H9 (cell line): ENCODE results near the gene COA6. TPM values are rescaled to one million over a fixed set of nuclear protein-coding genes. Genes with fewer than 3 reads are reported as not detected.

Experiments used
- DNase-seq: peaks from one replicate; pipeline ENCODE4 v3.0.0-alpha.2; 2017
- H2AFZ ChIP-seq: one replicate; pipeline ENCODE4 v1.6.1; 2013; ENCODE audit warnings: mild to moderate bottlenecking, low read length, control low read depth, moderate library complexity
- H2AK5ac ChIP-seq: 2 replicates; pipeline ENCODE4 v1.6.1; 2013; ENCODE audit warnings: low read length, control low read depth, mixed read lengths; ENCODE audit not compliant: insufficient read length
- H2BK120ac ChIP-seq: one replicate; pipeline ENCODE4 v1.6.1; 2013; ENCODE audit warnings: low read depth, mild to moderate bottlenecking, low read length, control low read depth, inconsistent platforms; ENCODE audit not compliant: poor library complexity, severe bottlenecking
- H2BK12ac ChIP-seq: 2 replicates; pipeline ENCODE4 v1.6.1; 2013; ENCODE audit warnings: low read length, control low read depth, mixed read lengths, low read depth; ENCODE audit not compliant: insufficient read length
- H2BK15ac ChIP-seq: 2 replicates; pipeline ENCODE4 v1.6.1; 2013; ENCODE audit warnings: low read depth, low read length, control low read depth
- H2BK20ac ChIP-seq: one replicate; pipeline ENCODE4 v1.6.1; 2013; ENCODE audit warnings: low read depth, mild to moderate bottlenecking, low read length, control low read depth, inconsistent platforms; ENCODE audit not compliant: poor library complexity, severe bottlenecking
- H2BK5ac ChIP-seq: 2 replicates; pipeline ENCODE4 v1.6.1; 2013; ENCODE audit warnings: low read length, control low read depth, mixed read lengths; ENCODE audit not compliant: insufficient read length
- H3K14ac ChIP-seq: 2 replicates; pipeline ENCODE4 v1.6.1; 2013; ENCODE audit warnings: low read length, control low read depth; ENCODE audit not compliant: insufficient read depth
- H3K18ac ChIP-seq: 2 replicates; pipeline ENCODE4 v1.6.1; 2013; ENCODE audit warnings: low read depth, mild to moderate bottlenecking, mixed read lengths, low read length, control low read depth; ENCODE audit not compliant: insufficient read length
- H3K23ac ChIP-seq: 2 replicates; pipeline ENCODE4 v1.6.1; 2013; ENCODE audit warnings: low read length, control low read depth, mixed read lengths, low read depth; ENCODE audit not compliant: insufficient read length
- H3K23me2 ChIP-seq: 2 replicates; pipeline ENCODE4 v1.6.1; 2013; ENCODE audit warnings: low read depth, mild to moderate bottlenecking, mixed read lengths, low read length, control low read depth; ENCODE audit not compliant: insufficient read length, poor library complexity, severe bottlenecking
- H3K27ac ChIP-seq: 2 replicates; pipeline ENCODE4 v1.5.1; 2013; ENCODE audit warnings: low read length, control low read depth, mixed read lengths, low read depth; ENCODE audit not compliant: insufficient read length
- H3K27me3 ChIP-seq: 2 replicates; pipeline ENCODE4 v1.6.1; 2013; ENCODE audit warnings: low read length, control low read depth, inconsistent platforms; ENCODE audit not compliant: insufficient read depth
- H3K4ac ChIP-seq: 2 replicates; pipeline ENCODE4 v1.6.1; 2013; ENCODE audit warnings: low read depth, mild to moderate bottlenecking, control low read depth, inconsistent platforms, low read length, moderate library complexity
- H3K4me1 ChIP-seq: 2 replicates; pipeline ENCODE4 v1.6.1; 2013; ENCODE audit warnings: low read length, control low read depth, inconsistent platforms; ENCODE audit not compliant: insufficient read depth
- H3K4me2 ChIP-seq: 2 replicates; pipeline ENCODE4 v1.6.1; 2013; ENCODE audit warnings: low read length, control low read depth, mixed read lengths; ENCODE audit not compliant: insufficient read length, insufficient read depth
- H3K56ac ChIP-seq: 2 replicates; pipeline ENCODE4 v1.6.1; 2013; ENCODE audit warnings: low read depth, mild to moderate bottlenecking, mixed read lengths, low read length, control low read depth; ENCODE audit not compliant: insufficient read length
- H3K79me1 ChIP-seq: 2 replicates; pipeline ENCODE4 v1.6.1; 2013; ENCODE audit warnings: low read depth, mild to moderate bottlenecking, moderate library complexity, low read length, control low read depth, inconsistent platforms; ENCODE audit not compliant: insufficient read depth, poor library complexity, severe bottlenecking
- H3K79me2 ChIP-seq: 2 replicates; pipeline ENCODE4 v1.6.1; 2013; ENCODE audit warnings: low read length, control low read depth, inconsistent platforms; ENCODE audit not compliant: insufficient read depth
- H3K9ac ChIP-seq: 2 replicates; pipeline ENCODE4 v1.6.1; 2013; ENCODE audit warnings: low read length, control low read depth, mixed read lengths; ENCODE audit not compliant: insufficient read length; ENCODE audit errors: extremely low read depth
- H3K9me3 ChIP-seq: one replicate; pipeline ENCODE4 v1.6.1; 2013; ENCODE audit warnings: low read depth, low read length, inconsistent platforms; ENCODE audit not compliant: control insufficient read depth
- H3T11ph ChIP-seq: one replicate; pipeline ENCODE4 v1.6.1; 2013; ENCODE audit warnings: mild to moderate bottlenecking, low read length, control low read depth, inconsistent platforms
- H4K20me1 ChIP-seq: one replicate; pipeline ENCODE4 v1.6.1; 2013; ENCODE audit not compliant: control insufficient read depth, insufficient read length, insufficient read depth
- H4K5ac ChIP-seq: 2 replicates; pipeline ENCODE4 v1.6.1; 2013; ENCODE audit warnings: low read depth, mild to moderate bottlenecking, mixed read lengths, low read length, control low read depth; ENCODE audit not compliant: insufficient read length
- H4K8ac ChIP-seq: replicated peaks from 2 replicates; pipeline ENCODE4 v1.6.1; 2013; ENCODE audit warnings: low read length, control low read depth, mixed read lengths, low read depth; ENCODE audit not compliant: insufficient read length
- H4K91ac ChIP-seq: 2 replicates; pipeline ENCODE4 v1.6.1; 2013; ENCODE audit warnings: low read depth, mild to moderate bottlenecking, moderate library complexity, mixed read lengths, low read length, control low read depth; ENCODE audit not compliant: insufficient read length
- H3K27ac Mint-ChIP-seq, 3 experiments: 2 replicates in 2 of 3; 3 replicates in 1 of 3; pipeline ENCODE4 v1.8.0; 2020 to 2021; ENCODE audit warnings: mixed read lengths in 3 of 3, mild to moderate bottlenecking in 1 of 3, moderate library complexity in 1 of 3
- H3K27me3 Mint-ChIP-seq: 2 replicates; pipeline ENCODE4 v1.8.0; 2021; ENCODE audit warnings: low read depth, mild to moderate bottlenecking, moderate library complexity, mixed read lengths
- H3K36me3 Mint-ChIP-seq, 3 experiments: 2 replicates in 2 of 3; 3 replicates in 1 of 3; pipeline ENCODE4 v1.8.0; 2020 to 2021; ENCODE audit warnings: low read depth in 3 of 3, mixed read lengths in 3 of 3; ENCODE audit not compliant: insufficient read depth in 1 of 3
- H3K4me1 Mint-ChIP-seq, 2 experiments: 2 replicates each; pipeline ENCODE4 v1.8.0; 2020; ENCODE audit warnings: mixed read lengths in 2 of 2
- H3K4me3 Mint-ChIP-seq, 2 experiments: 2 replicates in 1 of 2; 3 replicates in 1 of 2; pipeline ENCODE4 v1.8.0; 2020 to 2021; ENCODE audit warnings: mild to moderate bottlenecking in 2 of 2, mixed read lengths in 2 of 2, moderate library complexity in 1 of 2
- H3K9me3 Mint-ChIP-seq, 2 experiments: 2 replicates in 1 of 2; 3 replicates in 1 of 2; pipeline ENCODE4 v1.8.0; 2020; ENCODE audit warnings: mild to moderate bottlenecking in 2 of 2, mixed read lengths in 2 of 2, moderate library complexity in 1 of 2
- WGBS: extraction: QIAGEN DNeasy Blood & Tissue Kit; methylation state at CpG from one replicate; pipeline ENCODE4 v1.1.7; 2013; ENCODE audit warnings: missing lambda C conversion rate, low lambda C conversion rate, mixed read lengths; ENCODE audit not compliant: insufficient read length; ENCODE audit errors: extremely low coverage; 5-methylcytosine and 5-hydroxymethylcytosine counted together
- total RNA-seq: library from RNA; stranded (reverse); gene quantifications from 2 replicates; pipeline ENCODE4 v1.2.1, GENCODE V29; 2021
- TF ChIP-seq, protein P1 (sequence below): fragments of 200-600 bp; sonication (generic); conservative IDR thresholded peaks from 3 replicates; pipeline ENCODE4 v1.8.0; 2021; ENCODE audit warnings: antibody characterized with exemption, mild to moderate bottlenecking

COA6 gene
- total RNA-seq, 1 experiment from 2014 or later, result 42.3 TPM

DNA sequence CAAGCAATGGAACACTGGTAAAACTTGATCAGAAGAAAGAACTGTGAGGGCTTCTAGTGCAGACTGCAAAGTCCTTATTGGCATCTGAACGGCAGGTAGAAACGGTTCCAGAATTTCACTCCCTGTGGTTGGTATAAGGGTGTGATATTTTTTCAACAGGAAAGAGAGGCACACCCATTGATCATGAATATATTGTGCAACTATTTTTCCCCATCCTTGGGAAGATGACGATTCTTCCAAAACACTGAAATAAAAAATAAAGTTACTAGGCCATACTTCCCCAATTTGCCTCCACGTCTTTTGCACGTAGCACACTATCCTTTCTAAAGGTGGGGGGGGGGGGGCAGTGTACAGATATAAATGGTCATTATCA lies 56.2 kb downstream of the COA6 start:
- Histone ChIP-seq H2AFZ (no peak overlapping the region), H2BK120ac (no peak overlapping the region), H2BK15ac (no peak overlapping the region), H4K8ac (no peak overlapping the region), H3K79me1 (no peaks in the 10 kb centered on the region), H3K56ac (no peak overlapping the region), H2BK5ac (no peak overlapping the region), H3K14ac (no peak overlapping the region), H3K27me3 (no peaks in the 10 kb centered on the region), H3K4me2 (no peak overlapping the region), H3K4ac (no peak overlapping the region), H2BK20ac (no peak overlapping the region), H3K9me3 (no peaks in the 10 kb centered on the region), H3K9ac (no peak overlapping the region), H3T11ph (no peak overlapping the region), H3K23ac (no peak overlapping the region), H4K91ac (no peak overlapping the region), H3K79me2 (no peaks in the 10 kb centered on the region), H3K18ac (no peak overlapping the region), H3K23me2 (no peaks in the 10 kb centered on the region), H4K5ac (no peak overlapping the region), H2AK5ac (no peak overlapping the region), H4K20me1 (no peaks in the 10 kb centered on the region), H2BK12ac (no peak overlapping the region), H3K4me1 (no peaks in the 10 kb centered on the region), H3K27ac (no peak overlapping the region)
- no peaks in the 10 kb centered on the region for H3K9me3 Mint-ChIP-seq
- no peak overlapping the region for H3K4me3 Mint-ChIP-seq
- DNase-seq, result no peak
- H3K27me3 Mint-ChIP-seq, result no peaks in the 10 kb centered on the region
- 0 out of 4 replicates have a peak, but pooled peaks cover 0 to 2% of the 10 kb centered on the region in 2 experiments for H3K4me1 Mint-ChIP-seq
- H3K27ac Mint-ChIP-seq, result no peak overlapping the region
- no CpG with 5 or more reads among the region's 5 CpGs for WGBS
- H3K36me3 Mint-ChIP-seq, result peaks cover 14 to 55% (median 55%) of the 10 kb centered on the region in 3 experiments; a peak in 6 of 7 replicates
- TF ChIP-seq, protein P1, sequence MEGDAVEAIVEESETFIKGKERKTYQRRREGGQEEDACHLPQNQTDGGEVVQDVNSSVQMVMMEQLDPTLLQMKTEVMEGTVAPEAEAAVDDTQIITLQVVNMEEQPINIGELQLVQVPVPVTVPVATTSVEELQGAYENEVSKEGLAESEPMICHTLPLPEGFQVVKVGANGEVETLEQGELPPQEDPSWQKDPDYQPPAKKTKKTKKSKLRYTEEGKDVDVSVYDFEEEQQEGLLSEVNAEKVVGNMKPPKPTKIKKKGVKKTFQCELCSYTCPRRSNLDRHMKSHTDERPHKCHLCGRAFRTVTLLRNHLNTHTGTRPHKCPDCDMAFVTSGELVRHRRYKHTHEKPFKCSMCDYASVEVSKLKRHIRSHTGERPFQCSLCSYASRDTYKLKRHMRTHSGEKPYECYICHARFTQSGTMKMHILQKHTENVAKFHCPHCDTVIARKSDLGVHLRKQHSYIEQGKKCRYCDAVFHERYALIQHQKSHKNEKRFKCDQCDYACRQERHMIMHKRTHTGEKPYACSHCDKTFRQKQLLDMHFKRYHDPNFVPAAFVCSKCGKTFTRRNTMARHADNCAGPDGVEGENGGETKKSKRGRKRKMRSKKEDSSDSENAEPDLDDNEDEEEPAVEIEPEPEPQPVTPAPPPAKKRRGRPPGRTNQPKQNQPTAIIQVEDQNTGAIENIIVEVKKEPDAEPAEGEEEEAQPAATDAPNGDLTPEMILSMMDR, result no peak
